ENCODE measurements around the gene IGFL4.

The IGFL4 gene

GRCh38 chr19:46022431-46023310, 18.1 kb downstream of the IGFL4 start, which contains the start of gene PGLYRP1:
Gene PGLYRP1 (minus strand): TSS chr19:46023053. CDS start chr19:46023021, 32 bp downstream.
- DNase-seq (ENCODE audit: low read depth), result no peak
- H3K4me3 ChIP-seq (replicated peaks; ENCODE audit: low read depth, low read length), result no peak within 1 kb of the TSS
- TF ChIP-seq CTCF (IDR thresholded peaks at IDR 0.05; ENCODE audit: low read length, missing control alignments), result no peak

GRCh38 chr19:46022061-46022430, 18.8 kb downstream of the IGFL4 start:
- TF ChIP-seq CTCF (IDR thresholded peaks at IDR 0.05; ENCODE audit: low read length, missing control alignments), result no peak
- DNase-seq (ENCODE audit: low read depth), result no peak
- H3K4me3 ChIP-seq (replicated peaks; ENCODE audit: low read depth, low read length), result no peak overlapping the region

- no peak for DNase-seq (ENCODE audit: low read depth)
- no peak for TF ChIP-seq CTCF (IDR thresholded peaks at IDR 0.05; ENCODE audit: low read length, missing control alignments)
- no peak overlapping the region for H3K4me3 ChIP-seq (replicated peaks; ENCODE audit: low read depth, low read length)
Measured at GRCh38 chr19:46021531-46022041, 19.2 kb downstream of the IGFL4 start.

- DNase-seq (ENCODE audit: low read depth), result no peak
- no peak overlapping the region for H3K4me3 ChIP-seq (replicated peaks; ENCODE audit: low read depth, low read length)
- TF ChIP-seq CTCF (IDR thresholded peaks at IDR 0.05; ENCODE audit: low read length, missing control alignments), result no peak
Measured at GRCh38 chr19:46020819-46021125, 20.0 kb downstream of the IGFL4 start.

- TF ChIP-seq CTCF (IDR thresholded peaks at IDR 0.05; ENCODE audit: low read length, missing control alignments), result no peak
- no peak overlapping the region for H3K4me3 ChIP-seq (replicated peaks; ENCODE audit: low read depth, low read length)
- no peak for DNase-seq (ENCODE audit: low read depth)
Measured at GRCh38 chr19:46019270-46019669, 21.5 kb downstream of the IGFL4 start.

- no peak for DNase-seq (ENCODE audit: low read depth)
- TF ChIP-seq CTCF (IDR thresholded peaks at IDR 0.05; ENCODE audit: low read length, missing control alignments), result no peak
- H3K4me3 ChIP-seq (replicated peaks; ENCODE audit: low read depth, low read length), result no peak overlapping the region
Measured at GRCh38 chr19:46018729-46019251, 22.0 kb downstream of the IGFL4 start.
